Body of pancreas (tissue), 4 donors: Measurements from ENCODE around the gene HAND1. TPM values are rescaled to one million over a fixed set of nuclear protein-coding genes. Genes with fewer than 3 reads are reported as not detected.

Experiments
- ATAC-seq: fragments of 150-250 bp; one replicate; pipeline ENCODE4 v1.9.1; 2016
- DNase-seq, 4 donors: peaks; one replicate each; pipeline ENCODE4 v3.0.0-alpha.2; 2019
- H3K27ac ChIP-seq, 4 donors: fragments of 200-600 bp; sonication (generic); 1 replicate in 3 of 4; 2 replicates in 1 of 4; pipeline versions ENCODE4 v1.5.1 to v1.6.1; 2016 to 2019; ENCODE audit warnings: mild to moderate bottlenecking in 1 of 4, mixed read lengths in 1 of 4, moderate library complexity in 1 of 4
- H3K27me3 ChIP-seq, 2 donors: fragments of 200-600 bp; sonication (generic); one replicate each; pipeline ENCODE4 v1.6.0; 2016; ENCODE audit warnings: mild to moderate bottlenecking in 1 of 2
- H3K36me3 ChIP-seq, 2 donors: fragments of 200-600 bp; sonication (generic); replicated peaks in 1 of 2; 2 replicates each; pipeline ENCODE4 v1.5.1; 2016; ENCODE audit warnings: low read depth in 2 of 2; ENCODE audit not compliant: insufficient read depth in 1 of 2
- H3K4me1 ChIP-seq: fragments of 200-600 bp; sonication (generic); one replicate; pipeline ENCODE4 v1.6.0; 2016
- H3K4me3 ChIP-seq, 2 donors: fragments of 200-600 bp; sonication (generic); 1 replicate in 1 of 2; 2 replicates in 1 of 2; pipeline ENCODE4 v1.5.1; 2016 to 2019
- H3K9me3 ChIP-seq, 3 donors: fragments of 200-600 bp; sonication (generic); 1 replicate in 2 of 3; 2 replicates in 1 of 3; pipeline ENCODE4 v1.5.1; 2016
- CTCF ChIP-seq, 7 experiments: fragments of 450-650 bp in 4 of 7; fragments of 200-600 bp in 3 of 7; sonication (generic) in 3 of 7; IDR thresholded peaks; one replicate each; pipeline ENCODE4 v1.5.1; 2016 to 2019; ENCODE audit warnings: antibody characterized with exemption in 7 of 7
- POLR2A ChIP-seq, 3 donors: fragments of 450-650 bp; IDR thresholded peaks; one replicate each; pipeline ENCODE4 v1.6.1; 2016; ENCODE audit warnings: antibody characterized with exemption in 3 of 3, mild to moderate bottlenecking in 2 of 3
- WGBS, 2 donors: methylation state at CpG; one replicate each; pipeline ENCODE4 v1.1.5; 2017; 5-methylcytosine and 5-hydroxymethylcytosine counted together
- intact Hi-C: fragments of 100-400 bp; cut with DNase I; formaldehyde crosslinking; loops from one replicate; pipeline ENCODE4 v1.15.1; 2023
- total RNA-seq, 2 donors: library from RNA; depleted of rRNA; stranded (reverse); fragments of >200 nt; gene quantifications; one replicate each; pipeline ENCODE4 v1.1.0, GENCODE V29; 2016

The HAND1 gene
- total RNA-seq, 2 donors from 2014 or later, result not detected

GRCh38 chr5:154506716-154507080, 28.7 kb upstream of the HAND1 start:
- no peaks in the 10 kb centered on the region for H3K27me3 ChIP-seq
- 76 to 80% methylated on average over 11 of the region's 11 CpGs for WGBS, 2 donors
- ATAC-seq (no peak), DNase-seq (no peak)
- H3K9me3 ChIP-seq, result no peaks in the 10 kb centered on the region
- no peak overlapping the region for H3K27ac ChIP-seq
- H3K36me3 ChIP-seq, result no peaks in the 10 kb centered on the region
- no peak for TF ChIP-seq CTCF (IDR thresholded peaks at IDR 0.05)
- no peak for TF ChIP-seq POLR2A (IDR thresholded peaks at IDR 0.05)
- H3K4me1 ChIP-seq, result no peaks in the 10 kb centered on the region
- intact Hi-C loops, result no loop called here
- H3K4me3 ChIP-seq, result no peak overlapping the region

DNA sequence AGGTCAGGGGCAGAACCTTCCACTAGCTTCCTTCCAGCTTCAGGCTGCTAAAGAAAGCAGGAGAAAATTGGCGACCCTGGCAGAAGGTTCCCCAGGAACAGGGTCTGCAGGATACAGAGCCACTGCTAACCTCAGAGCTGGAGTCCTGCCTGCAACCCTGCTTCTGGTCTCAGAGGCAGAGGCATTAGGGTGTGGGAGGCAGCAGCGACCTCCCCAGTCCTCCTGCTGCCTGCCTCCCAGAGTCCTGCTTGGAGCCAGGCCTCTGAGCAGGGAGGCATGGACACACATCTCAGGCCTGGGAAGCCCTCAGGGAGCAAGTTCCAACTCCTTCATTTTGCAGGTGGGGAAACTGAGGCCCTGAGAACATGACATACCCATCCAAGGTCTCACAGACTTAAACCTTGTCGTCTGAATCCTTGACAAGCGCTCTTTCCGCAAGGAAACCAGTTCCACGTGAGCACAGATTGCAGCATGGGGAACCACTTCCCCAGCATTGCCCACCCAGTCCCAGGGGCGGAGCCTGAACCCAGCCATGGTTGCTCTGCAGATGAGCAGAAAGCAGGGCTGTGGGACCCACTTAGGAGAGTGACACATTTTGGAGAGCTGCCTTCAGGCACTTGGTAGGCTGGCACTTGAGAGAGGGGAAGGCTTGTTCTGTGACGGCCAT, 28.2 kb upstream of the HAND1 start:
- WGBS, 2 donors, result 61 to 87% methylated on average over 5 to 8 of the region's 8 CpGs
- no peak for ATAC-seq

GRCh38 chr5:154505567-154505966, 27.5 kb upstream of the HAND1 start:
- Histone ChIP-seq H3K4me1 (no peaks in the 10 kb centered on the region), H3K27me3 (no peaks in the 10 kb centered on the region), H3K9me3 (no peaks in the 10 kb centered on the region), H3K4me3 (no peak overlapping the region), H3K27ac (no peak overlapping the region), H3K36me3 (no peaks in the 10 kb centered on the region)
- no peak for ATAC-seq
- TF ChIP-seq POLR2A (IDR thresholded peaks at IDR 0.05) (no peak), CTCF (IDR thresholded peaks at IDR 0.05) (no peak)
- DNase-seq, result no peak
- intact Hi-C loops, result no loop called here
- 70% methylated on average over 10 of the region's 10 CpGs; no CpG with 5 or more reads in 1 of the 2 donors for WGBS, 2 donors

More for the DNA sequence above, 28.2 kb upstream of the HAND1 start:
- Histone ChIP-seq H3K4me1 (no peaks in the 10 kb centered on the region), H3K27ac (no peak overlapping the region), H3K4me3 (no peak overlapping the region), H3K36me3 (no peaks in the 10 kb centered on the region), H3K27me3 (no peaks in the 10 kb centered on the region), H3K9me3 (no peaks in the 10 kb centered on the region)
- TF ChIP-seq POLR2A (IDR thresholded peaks at IDR 0.05) (no peak), CTCF (IDR thresholded peaks at IDR 0.05) (no peak)
- intact Hi-C loops, result no loop called here
- DNase-seq, result no peak

GRCh38 chr5:154503698-154504039, 25.6 kb upstream of the HAND1 start:
- DNase-seq, result no peak
- Histone ChIP-seq H3K4me1 (no peaks in the 10 kb centered on the region), H3K9me3 (no peaks in the 10 kb centered on the region), H3K27me3 (no peaks in the 10 kb centered on the region), H3K36me3 (no peaks in the 10 kb centered on the region), H3K4me3 (no peak overlapping the region), H3K27ac (no peak overlapping the region)
- ATAC-seq, result no peak
- WGBS, 2 donors, result 83 to 93% methylated on average over 2 of the region's 2 CpGs
- no peak for TF ChIP-seq POLR2A (IDR thresholded peaks at IDR 0.05)
- TF ChIP-seq CTCF (IDR thresholded peaks at IDR 0.05), result no peak
- intact Hi-C loops, result no loop called here

DNA sequence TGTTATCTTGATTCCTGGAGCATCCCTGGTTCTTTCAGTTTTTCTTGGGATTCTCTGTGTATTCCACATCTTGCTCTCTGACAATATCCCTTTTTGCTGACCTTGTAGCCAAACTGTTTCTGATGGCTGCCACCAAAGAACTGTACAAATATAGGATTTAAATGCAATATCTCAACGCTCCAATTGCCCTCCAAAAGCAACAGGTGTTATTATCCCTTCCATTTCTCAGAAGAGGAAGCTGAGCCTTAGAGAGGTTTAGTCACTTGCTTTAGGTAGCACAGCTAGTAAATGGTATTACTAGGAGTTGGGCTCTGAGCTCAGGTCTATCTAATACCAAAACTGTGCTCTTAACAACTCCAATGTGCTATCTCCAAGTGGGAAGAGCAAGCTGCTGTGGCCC, 24.2 kb upstream of the HAND1 start:
- intact Hi-C loops, result no loop called here
- no peak overlapping the region for H3K27ac ChIP-seq

More for the DNA sequence above, 24.2 kb upstream of the HAND1 start:
- no peak for ATAC-seq
- no peak for DNase-seq
- Histone ChIP-seq H3K4me1 (no peaks in the 10 kb centered on the region), H3K27me3 (no peaks in the 10 kb centered on the region), H3K36me3 (no peaks in the 10 kb centered on the region), H3K9me3 (no peaks in the 10 kb centered on the region), H3K4me3 (no peak overlapping the region)
- 72 to 88% methylated on average over 1 of the region's 1 CpG for WGBS, 2 donors
- TF ChIP-seq POLR2A (IDR thresholded peaks at IDR 0.05) (no peak), CTCF (IDR thresholded peaks at IDR 0.05) (no peak)
